ENCODE results near the gene RPTOR. TPM values are rescaled to one million over a fixed set of nuclear protein-coding genes. Genes with fewer than 3 reads are reported as not detected.

The RPTOR gene
- total RNA-seq, 6 experiments from 2014 or later: 34.4 to 39.2 (median 35.5) TPM

- Mint-ChIP-seq H3K4me1 (ENCODE audit: low read depth) (peaks cover 14% of the 10 kb centered on the region; the same call in 1 of the 2 replicates), H3K9me3 (no peaks in the 10 kb centered on the region), H3K27ac (peak overlapping the region; percentile 41; the same call in 1 of the 2 replicates), H3K36me3 (ENCODE audit: low read depth) (peaks cover 20% of the 10 kb centered on the region), H3K4me3 (peak overlapping the region; percentile 8; the same call in 1 of the 2 replicates), H3K27me3 (ENCODE audit: insufficient read depth) (peaks cover 3% of the 10 kb centered on the region; the same call in 1 of the 2 replicates)
- TF ChIP-seq CTCF (IDR thresholded peaks at IDR 0.05): peak; percentile 19; the same call in 1 of the 2 replicates
- DNase-seq: no peak
These were observed 228.8 kb downstream of the RPTOR start for GRCh38 chr17:80773243-80773991.

- no peak for DNase-seq
- Mint-ChIP-seq H3K4me1 (ENCODE audit: low read depth) (peaks cover 14% of the 10 kb centered on the region; the same call in 1 of the 2 replicates), H3K9me3 (no peaks in the 10 kb centered on the region), H3K4me3 (no peak overlapping the region), H3K27ac (peak overlapping the region; percentile 32; the same call in 1 of the 2 replicates), H3K27me3 (ENCODE audit: insufficient read depth) (peaks cover 3% of the 10 kb centered on the region; the same call in 1 of the 2 replicates), H3K36me3 (ENCODE audit: low read depth) (peaks cover 24% of the 10 kb centered on the region)
- no peak for TF ChIP-seq CTCF (IDR thresholded peaks at IDR 0.05)
These were observed 229.5 kb downstream of the RPTOR start for GRCh38 chr17:80774146-80774545.

GRCh38 chr17:80774643-80775281 lies 230.1 kb downstream of the RPTOR start:
- no peaks in the 10 kb centered on the region for H3K9me3 Mint-ChIP-seq
- no peak overlapping the region; the same call in 1 of the 2 replicates for H3K27ac Mint-ChIP-seq
- peaks cover 2% of the 10 kb centered on the region; the same call in 1 of the 2 replicates for H3K27me3 Mint-ChIP-seq (ENCODE audit: insufficient read depth)
- H3K36me3 Mint-ChIP-seq (ENCODE audit: low read depth): peaks cover 28% of the 10 kb centered on the region
- H3K4me3 Mint-ChIP-seq: no peak overlapping the region
- TF ChIP-seq CTCF (IDR thresholded peaks at IDR 0.05): no peak
- DNase-seq: no peak
- peaks cover 20% of the 10 kb centered on the region for H3K4me1 Mint-ChIP-seq (ENCODE audit: low read depth)

- H3K4me3 Mint-ChIP-seq: no peak overlapping the region
- peaks cover 2% of the 10 kb centered on the region; the same call in 1 of the 2 replicates for H3K27me3 Mint-ChIP-seq (ENCODE audit: insufficient read depth)
- H3K27ac Mint-ChIP-seq: no peak overlapping the region
- H3K9me3 Mint-ChIP-seq: no peaks in the 10 kb centered on the region
- peaks cover 31% of the 10 kb centered on the region for H3K4me1 Mint-ChIP-seq (ENCODE audit: low read depth)
- H3K36me3 Mint-ChIP-seq (ENCODE audit: low read depth): peaks cover 28% of the 10 kb centered on the region
- no peak for TF ChIP-seq CTCF (IDR thresholded peaks at IDR 0.05)
- DNase-seq: no peak
These were observed 231.2 kb downstream of the RPTOR start for GRCh38 chr17:80775863-80776262.

GRCh38 chr17:80777274-80777673 lies 232.6 kb downstream of the RPTOR start:
- DNase-seq: no peak
- Mint-ChIP-seq H3K4me3 (no peak overlapping the region), H3K27me3 (ENCODE audit: insufficient read depth) (peaks cover 3% of the 10 kb centered on the region), H3K36me3 (ENCODE audit: low read depth) (peaks cover 28% of the 10 kb centered on the region), H3K4me1 (ENCODE audit: low read depth) (peaks cover 33% of the 10 kb centered on the region), H3K9me3 (no peaks in the 10 kb centered on the region), H3K27ac (no peak overlapping the region)
- TF ChIP-seq CTCF (IDR thresholded peaks at IDR 0.05): no peak

Measured in HFFc6 (cell line).